GM12892 (cell line): ENCODE results near the gene MYO3B.

Source experiments
- POLR2A ChIP-seq: IDR thresholded peaks from 2 replicates; pipeline ENCODE4 v1.6.1; 2011; ENCODE audit warnings: low read depth, low read length, control low read depth
- POLR2AphosphoS5 ChIP-seq: IDR thresholded peaks from 2 replicates; pipeline ENCODE4 v1.6.1; 2011; ENCODE audit warnings: low read depth, low read length, control low read depth

- TF ChIP-seq POLR2A (no peak), POLR2AphosphoS5 (no peak)
These were observed 12.2 kb downstream of the MYO3B start for GRCh38 chr2:170190172-170190571.
